ENCODE results near the gene TRIP12. TPM values are rescaled to one million over a fixed set of nuclear protein-coding genes. Genes with fewer than 3 reads are reported as not detected.

TRIP12 gene
- total and polyA plus RNA-seq, 2 of the 4 experiments (the other 2 are of a cell fraction), result 51.6 to 209 TPM

DNA sequence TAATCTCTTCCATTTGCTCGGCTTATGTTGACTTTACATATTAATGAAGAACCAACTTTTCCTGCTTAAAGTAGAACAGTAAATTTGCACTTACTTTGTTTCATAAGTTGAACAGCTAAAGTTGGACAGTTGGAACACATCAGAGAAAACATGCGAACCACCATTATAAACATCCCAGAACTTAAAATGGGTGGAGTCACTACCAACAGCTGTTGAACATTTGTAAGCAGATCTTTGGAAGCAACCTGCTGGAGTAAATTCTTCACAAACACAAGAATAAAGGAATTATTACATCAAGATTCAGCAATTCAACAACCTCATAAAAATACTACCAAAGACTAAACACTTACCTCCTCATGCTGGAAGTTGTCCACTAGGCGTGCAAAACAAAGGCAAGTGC lies 111.0 kb downstream of the TRIP12 start:
- no peak overlapping the region for H3K9ac ChIP-seq (ENCODE audit: low read depth, low read length)
- ATAC-seq (ENCODE audit: low read depth) (peak; percentile 77), DNase-seq (peak; percentile 74)
- H2BK5ac ChIP-seq (ENCODE audit: low read depth, low read length, poor library complexity, severe bottlenecking), result no peak overlapping the region
- ChIA-PET POLR2A (ENCODE audit: unreplicated experiment) (no interaction called here), CTCF (no interaction called here)
- H4K5ac ChIP-seq (ENCODE audit: low read depth, low read length), result no peak overlapping the region
- H3K9me1 ChIP-seq (ENCODE audit: insufficient read depth, low read length), result no peaks in the 10 kb centered on the region
- H3K36me3 ChIP-seq (ENCODE audit: control insufficient read depth, insufficient read depth, low read length), result peaks cover 18% of the 10 kb centered on the region
- H3K27ac ChIP-seq (ENCODE audit: insufficient read depth, low read length), result no peak overlapping the region
- H3K56ac ChIP-seq (ENCODE audit: extremely low read depth, insufficient read depth, low read length), result no peak overlapping the region
- H3K23ac ChIP-seq (ENCODE audit: low read depth, low read length), result no peak overlapping the region; the same call in 1 of the 2 replicates
- H2AFZ ChIP-seq (replicated peaks; ENCODE audit: low read length, poor library complexity), result no peak overlapping the region
- no peak overlapping the region for H2AK5ac ChIP-seq (ENCODE audit: low read depth, low read length)
- TF ChIP-seq MXI1 (IDR thresholded peaks at IDR 0.05; ENCODE audit: borderline replicate concordance, low read depth, low read length) (no peak), RCOR1 (IDR thresholded peaks at IDR 0.05; ENCODE audit: insufficient replicate concordance, low read length) (no peak), NFE2L2 (IDR thresholded peaks at IDR 0.05; ENCODE audit: low read depth, low read length) (no peak), USF2 (IDR thresholded peaks at IDR 0.05; ENCODE audit: low read depth, low read length) (no peak), SMC3 (IDR thresholded peaks at IDR 0.05; ENCODE audit: low read depth, low read length) (no peak), CEBPB (IDR thresholded peaks at IDR 0.05; ENCODE audit: low read depth, low read length) (no peak), CHD1 (IDR thresholded peaks at IDR 0.05; ENCODE audit: low read depth, low read length) (no peak), CTCF (conservative IDR thresholded peaks at IDR 0.05; ENCODE audit: low read depth, low read length) (no peak)
- no peak overlapping the region for H3K4me3 ChIP-seq (ENCODE audit: insufficient read depth, low read depth, low read length)
- in situ Hi-C loops (cut with MboI; ENCODE audit: low sequenced_read_pairs), result loop anchor here (25.0 kb wide), 2 partner anchors 352 to 802 kb away; no protein-coding TSS in a partner anchor
- H3K4ac ChIP-seq (ENCODE audit: low read depth, low read length), result no peak overlapping the region
- no peaks in the 10 kb centered on the region for H3K9me3 ChIP-seq (ENCODE audit: control insufficient read depth, insufficient read depth, low read length)
- no peak overlapping the region for H3K18ac ChIP-seq (ENCODE audit: low read depth, low read length)
- H3K4me1 ChIP-seq (ENCODE audit: control insufficient read depth, insufficient read depth, low read length), result peaks cover 2% of the 10 kb centered on the region; the same call in 1 of the 2 replicates
- no TSS peak for BruUV-seq (replicated peaks)
- H2AK9ac ChIP-seq (replicated peaks; ENCODE audit: low read depth, low read length, poor library complexity), result no peak overlapping the region
- no peak overlapping the region for H3K4me2 ChIP-seq (ENCODE audit: low read depth, low read length)
- no peak overlapping the region for H4K91ac ChIP-seq (ENCODE audit: insufficient read depth, low read depth, low read length)
- dilution Hi-C loops (cut with HindIII; ENCODE audit: low sequenced_read_pairs, unreplicated experiment), result no loop called here
- no CpG with 5 or more reads among the region's 3 CpGs for WGBS, 2 experiments (ENCODE audit: extremely low coverage in 2 of 2, insufficient read length in 1 of 2)
- H3K14ac ChIP-seq (replicated peaks; ENCODE audit: low read depth, low read length), result no peak overlapping the region
- intact Hi-C loops (cut with micrococcal nuclease), result no loop called here
- peaks cover 5 to 10% of the 10 kb centered on the region in 2 experiments; a peak in 3 of 4 replicates for H3K79me1 ChIP-seq (ENCODE audit: low read depth in 1 of 2, low read length in 2 of 2)
- H3K27me3 ChIP-seq (ENCODE audit: control insufficient read depth, insufficient read depth, low read length), result no peaks in the 10 kb centered on the region
- H4K20me1 ChIP-seq (ENCODE audit: insufficient read depth, low read length), result no peaks in the 10 kb centered on the region; the same call in 1 of the 2 replicates
- H2BK15ac ChIP-seq (ENCODE audit: low read depth, low read length), result no peak overlapping the region
- H4K8ac ChIP-seq (ENCODE audit: low read depth in 2 of 2, low read length in 2 of 2), result no peak overlapping the region
- H2BK20ac ChIP-seq (ENCODE audit: low read depth, low read length), result no peak overlapping the region
- no peak overlapping the region for H2BK120ac ChIP-seq (ENCODE audit: low read depth, low read length)
